HepG2 (cell line): ENCODE data around the gene FUT3. TPM values are rescaled to one million over a fixed set of nuclear protein-coding genes. Genes with fewer than 3 reads are reported as not detected.
A peak's percentile ranks its signal among the peaks of the same experiment; 100 is the strongest.

Experiments used
- AHDC1 ChIP-seq: sonication (generic); formaldehyde crosslinking; IDR thresholded peaks from 2 replicates; pipeline ENCODE4 v1.5.1; 2020; ENCODE audit warnings: mild to moderate bottlenecking, missing genetic modification reagents, borderline replicate concordance
- AKNA ChIP-seq: sonication (generic); formaldehyde crosslinking; IDR thresholded peaks from 2 replicates; pipeline ENCODE4 v1.4.0; 2020; ENCODE audit warnings: missing genetic modification reagents, borderline replicate concordance
- ARNT ChIP-seq: fragments of 450-650 bp; IDR thresholded peaks from 2 replicates; pipeline ENCODE4 v1.6.1; 2017
- CENPT ChIP-seq: sonication (generic); formaldehyde crosslinking; IDR thresholded peaks from 2 replicates; pipeline ENCODE4 v1.8.0; 2022; ENCODE audit warnings: low read depth, mild to moderate bottlenecking, moderate library complexity, missing genetic modification reagents
- DNMT1 ChIP-seq: sonication (generic); formaldehyde crosslinking; IDR thresholded peaks from 2 replicates; pipeline ENCODE4 v1.5.1; 2020; ENCODE audit warnings: mild to moderate bottlenecking, missing genetic modification reagents
- GLMP ChIP-seq: sonication (generic); formaldehyde crosslinking; IDR thresholded peaks from 2 replicates; pipeline ENCODE4 v1.9.0; 2021; ENCODE audit warnings: missing genetic modification reagents, mild to moderate bottlenecking, borderline replicate concordance
- MXI1 ChIP-seq: IDR thresholded peaks from 3 replicates; pipeline ENCODE4 v1.6.1; 2012; ENCODE audit warnings: low read depth, low read length, inconsistent platforms, borderline replicate concordance
- NPAS2 ChIP-seq: sonication (generic); formaldehyde crosslinking; IDR thresholded peaks from 2 replicates; pipeline ENCODE4 v1.8.0; 2022; ENCODE audit warnings: mild to moderate bottlenecking, missing genetic modification reagents, borderline replicate concordance
- PAF1 ChIP-seq: IDR thresholded peaks from 2 replicates; pipeline ENCODE4 v1.6.1; 2016; ENCODE audit warnings: missing genetic modification reagents, missing compliant biosample characterization
- REPIN1 ChIP-seq: sonication (generic); formaldehyde crosslinking; IDR thresholded peaks from 2 replicates; pipeline ENCODE4 v1.8.0; 2022; ENCODE audit warnings: missing genetic modification reagents, low read depth, mild to moderate bottlenecking, borderline replicate concordance
- SIX4 ChIP-seq: sonication (generic); formaldehyde crosslinking; IDR thresholded peaks from 2 replicates; pipeline ENCODE4 v1.4.0; 2020; ENCODE audit warnings: missing genetic modification reagents
- ZBTB2 ChIP-seq: sonication (generic); formaldehyde crosslinking; IDR thresholded peaks from 2 replicates; pipeline ENCODE4 v1.8.0; 2022; ENCODE audit warnings: low read depth, missing genetic modification reagents
- ZNF556 ChIP-seq: sonication (generic); formaldehyde crosslinking; IDR thresholded peaks from 2 replicates; pipeline ENCODE4 v1.4.0; 2020; ENCODE audit warnings: mild to moderate bottlenecking, missing genetic modification reagents, borderline replicate concordance
- ZNF788 ChIP-seq: sonication (generic); formaldehyde crosslinking; IDR thresholded peaks from 2 replicates; pipeline ENCODE4 v1.5.0; 2020; ENCODE audit warnings: mild to moderate bottlenecking, missing genetic modification reagents, borderline replicate concordance
- ZSCAN21 ChIP-seq: sonication (generic); formaldehyde crosslinking; IDR thresholded peaks from 2 replicates; pipeline ENCODE4 v1.8.0; 2022; ENCODE audit warnings: mild to moderate bottlenecking, missing genetic modification reagents, moderate library complexity, borderline replicate concordance
- polyA plus RNA-seq, 8 experiments: library from polyadenylated mRNA; depleted of rRNA in 3 of 8; stranded (reverse) in 7 of 8; unstranded in 1 of 8; fragments of >200 nt; fragmentation: Illumina TruSeq in 4 of 8; extraction: Trizol in 4 of 8; gene quantifications; 2 replicates each; pipeline versions ENCODE4 v1.2.1 to v1.2.3, GENCODE V29; 2011 to 2016; ENCODE audit warnings: low read depth in 4 of 8, missing spikeins in 1 of 8, mixed read lengths in 1 of 8; ENCODE audit not compliant: insufficient read depth in 1 of 8
- total RNA-seq, 5 experiments: library from RNA; depleted of rRNA; stranded (reverse); fragments of >200 nt; fragmentation: Illumina TruSeq; extraction: Trizol; gene quantifications; 2 replicates each; pipeline ENCODE4 v1.2.3, GENCODE V29; 2016; ENCODE audit warnings: low read depth in 1 of 5

Gene FUT3
- total and polyA plus RNA-seq, 2 of the 13 experiments (the other 11 are each of a cell fraction or from before 2014, with no cell fraction given) = 0.53 to 1.1 TPM

- no peak for TF ChIP-seq ZBTB2 (CRISPR knock-in tag)
- TF ChIP-seq GLMP = no peak
- TF ChIP-seq SIX4 (CRISPR knock-in tag) = no peak
- TF ChIP-seq PAF1 (CRISPR knock-in tag) = no peak
- no peak for TF ChIP-seq ARNT
- no peak for TF ChIP-seq AHDC1
- TF ChIP-seq ZSCAN21 (CRISPR knock-in tag) = no peak; the same call in 1 of the 2 replicates
- 0 out of 2 replicates have a peak, but pooled peaks have one; percentile 3 for TF ChIP-seq ZNF788
- no peak for TF ChIP-seq ZNF556 (CRISPR knock-in tag)
- no peak for TF ChIP-seq REPIN1 (CRISPR knock-in tag)
- TF ChIP-seq DNMT1 = no peak
- no peak for TF ChIP-seq NPAS2 (CRISPR knock-in tag)
- TF ChIP-seq CENPT (CRISPR knock-in tag) = no peak
- TF ChIP-seq AKNA (CRISPR knock-in tag) = peak; percentile 31; the same call in 1 of the 2 replicates
- TF ChIP-seq MXI1 = no peak; the same call in 2 of the 3 replicates
Observed at GRCh38 chr19:5838353-5839064, 12.7 kb downstream of the FUT3 start (continued).
